HepG2 (cell line): ENCODE results near the gene TMUB1. TPM values are rescaled to one million over a fixed set of nuclear protein-coding genes. Genes with fewer than 3 reads are reported as not detected.

ENCODE experiments used
- AGO2 ChIP-seq: fragments of 200-400 bp; formaldehyde crosslinking; optimal IDR thresholded peaks from 2 replicates; pipeline ENCODE3; 2017; ENCODE audit warnings: mild to moderate bottlenecking, low read depth, low read length, moderate library complexity
- CEBPG ChIP-seq: IDR thresholded peaks from 2 replicates; pipeline ENCODE4 v1.6.1; 2016
- FOXM1 ChIP-seq: sonication (generic); formaldehyde crosslinking; IDR thresholded peaks from 2 replicates; pipeline ENCODE4 v1.5.0; 2020; ENCODE audit warnings: missing genetic modification reagents
- MEF2D ChIP-seq: sonication (generic); formaldehyde crosslinking; IDR thresholded peaks from 2 replicates; pipeline ENCODE4 v1.5.1; 2020; ENCODE audit warnings: mild to moderate bottlenecking, missing genetic modification reagents
- NAIF1 ChIP-seq: sonication (generic); formaldehyde crosslinking; IDR thresholded peaks from 2 replicates; pipeline ENCODE4 v1.5.0; 2020; ENCODE audit warnings: mild to moderate bottlenecking, missing genetic modification reagents, borderline replicate concordance
- NFE2 ChIP-seq: sonication (generic); formaldehyde crosslinking; IDR thresholded peaks from 2 replicates; pipeline ENCODE4 v1.4.0; 2020; ENCODE audit warnings: missing genetic modification reagents
- PCBP1 ChIP-seq: fragments of 200-400 bp; formaldehyde crosslinking; IDR thresholded peaks from 2 replicates; pipeline ENCODE4 v1.6.1; 2017; ENCODE audit warnings: mild to moderate bottlenecking, low read depth, low read length, borderline replicate concordance
- PHF8 ChIP-seq: sonication (generic); formaldehyde crosslinking; IDR thresholded peaks from 2 replicates; pipeline ENCODE4 v1.5.0; 2020; ENCODE audit warnings: missing genetic modification reagents
- SMARCE1 ChIP-seq: fragments of 450-650 bp; IDR thresholded peaks from 2 replicates; pipeline ENCODE4 v1.6.1; 2017; ENCODE audit warnings: borderline replicate concordance
- SOX6 ChIP-seq, 2 experiments: fragments of 450-650 bp in 1 of 2; sonication (generic) in 1 of 2; formaldehyde crosslinking in 1 of 2; IDR thresholded peaks; 2 replicates each; pipeline versions ENCODE4 v1.4.0 to v1.6.1; 2017 to 2020; ENCODE audit warnings: antibody characterized with exemption in 1 of 2, mild to moderate bottlenecking in 1 of 2, missing genetic modification reagents in 1 of 2
- ZBTB49 ChIP-seq: sonication (generic); formaldehyde crosslinking; IDR thresholded peaks from 2 replicates; pipeline ENCODE4 v1.4.0; 2020; ENCODE audit warnings: missing genetic modification reagents, borderline replicate concordance
- ZBTB8A ChIP-seq: sonication (generic); formaldehyde crosslinking; IDR thresholded peaks from 2 replicates; pipeline ENCODE4 v1.4.0; 2020; ENCODE audit warnings: mild to moderate bottlenecking, low read depth, missing genetic modification reagents, borderline replicate concordance
- ZNF143 ChIP-seq: sonication (generic); formaldehyde crosslinking; IDR thresholded peaks from 2 replicates; pipeline ENCODE4 v1.4.0; 2020; ENCODE audit warnings: missing genetic modification reagents
- ZNF260 ChIP-seq: sonication (generic); formaldehyde crosslinking; IDR thresholded peaks from 2 replicates; pipeline ENCODE4 v1.4.0; 2020; ENCODE audit warnings: missing genetic modification reagents, low read depth, mild to moderate bottlenecking, borderline replicate concordance
- ZNF432 ChIP-seq: sonication (generic); formaldehyde crosslinking; IDR thresholded peaks from 2 replicates; pipeline ENCODE4 v1.5.0; 2020; ENCODE audit warnings: missing genetic modification reagents, mild to moderate bottlenecking, borderline replicate concordance
- ZNF792 ChIP-seq: IDR thresholded peaks from 2 replicates; pipeline ENCODE4 v1.6.1; 2016
- ZNF839 ChIP-seq: sonication (generic); formaldehyde crosslinking; IDR thresholded peaks from 2 replicates; pipeline ENCODE4 v1.4.0; 2020; ENCODE audit warnings: missing genetic modification reagents, mild to moderate bottlenecking, borderline replicate concordance
- ZNF891 ChIP-seq: sonication (generic); formaldehyde crosslinking; IDR thresholded peaks from 2 replicates; pipeline ENCODE4 v1.5.0; 2020; ENCODE audit warnings: mild to moderate bottlenecking, missing genetic modification reagents
- polyA plus RNA-seq, 8 experiments: library from polyadenylated mRNA; depleted of rRNA in 3 of 8; stranded (reverse) in 7 of 8; unstranded in 1 of 8; fragments of >200 nt; fragmentation: Illumina TruSeq in 4 of 8; extraction: Trizol in 4 of 8; gene quantifications; 2 replicates each; pipeline versions ENCODE4 v1.2.1 to v1.2.3, GENCODE V29; 2011 to 2016; ENCODE audit warnings: low read depth in 4 of 8, missing spikeins in 1 of 8, mixed read lengths in 1 of 8; ENCODE audit not compliant: insufficient read depth in 1 of 8
- total RNA-seq, 5 experiments: library from RNA; depleted of rRNA; stranded (reverse); fragments of >200 nt; fragmentation: Illumina TruSeq; extraction: Trizol; gene quantifications; 2 replicates each; pipeline ENCODE4 v1.2.3, GENCODE V29; 2016; ENCODE audit warnings: low read depth in 1 of 5
- TF ChIP-seq, protein P1 (sequence below): sonication (generic); formaldehyde crosslinking; IDR thresholded peaks from 2 replicates; pipeline ENCODE4 v1.5.0; 2020; ENCODE audit warnings: mild to moderate bottlenecking, missing genetic modification reagents
- TF ChIP-seq, protein P2 (sequence below): sonication (generic); formaldehyde crosslinking; IDR thresholded peaks from 2 replicates; pipeline ENCODE4 v1.4.0; 2020; ENCODE audit warnings: missing genetic modification reagents, borderline replicate concordance
- TF ChIP-seq, protein P3 (sequence below): sonication (generic); formaldehyde crosslinking; IDR thresholded peaks from 2 replicates; pipeline ENCODE4 v1.5.0; 2020; ENCODE audit warnings: missing genetic modification reagents

Gene TMUB1
- total and polyA plus RNA-seq, 2 of the 13 experiments (the other 11 are each of a cell fraction or from before 2014, with no cell fraction given) = 44.8 to 51.6 TPM

DNA sequence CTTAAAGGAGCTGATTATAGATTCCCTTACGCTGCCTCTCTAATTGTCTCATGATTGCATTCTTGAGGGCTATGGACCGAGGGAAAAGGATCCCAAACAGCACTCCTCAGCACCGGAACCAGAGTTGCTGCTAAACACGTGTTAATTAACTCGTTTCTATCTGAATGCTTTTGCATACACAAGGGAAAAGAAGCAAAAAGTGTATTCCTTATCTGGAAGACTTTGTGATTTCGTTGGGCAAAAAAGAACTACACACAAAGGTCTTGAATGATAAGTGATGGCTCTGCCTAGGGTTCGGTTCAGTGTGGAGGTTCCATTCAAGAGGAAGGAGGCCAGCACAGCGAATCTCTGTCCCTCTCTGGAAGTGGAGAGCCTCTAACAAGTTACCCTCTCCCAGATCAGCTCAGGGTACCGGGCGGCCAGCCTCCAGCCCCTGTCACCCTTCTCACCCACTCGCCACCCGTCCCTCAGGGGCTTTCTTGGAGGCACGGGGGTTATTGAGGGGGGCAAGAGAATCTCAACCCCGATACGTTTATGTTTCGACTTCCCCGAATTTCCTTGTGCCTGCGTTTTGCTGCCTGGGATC, 24.4 kb downstream of the TMUB1 start (continued):
- TF ChIP-seq, protein P1, sequence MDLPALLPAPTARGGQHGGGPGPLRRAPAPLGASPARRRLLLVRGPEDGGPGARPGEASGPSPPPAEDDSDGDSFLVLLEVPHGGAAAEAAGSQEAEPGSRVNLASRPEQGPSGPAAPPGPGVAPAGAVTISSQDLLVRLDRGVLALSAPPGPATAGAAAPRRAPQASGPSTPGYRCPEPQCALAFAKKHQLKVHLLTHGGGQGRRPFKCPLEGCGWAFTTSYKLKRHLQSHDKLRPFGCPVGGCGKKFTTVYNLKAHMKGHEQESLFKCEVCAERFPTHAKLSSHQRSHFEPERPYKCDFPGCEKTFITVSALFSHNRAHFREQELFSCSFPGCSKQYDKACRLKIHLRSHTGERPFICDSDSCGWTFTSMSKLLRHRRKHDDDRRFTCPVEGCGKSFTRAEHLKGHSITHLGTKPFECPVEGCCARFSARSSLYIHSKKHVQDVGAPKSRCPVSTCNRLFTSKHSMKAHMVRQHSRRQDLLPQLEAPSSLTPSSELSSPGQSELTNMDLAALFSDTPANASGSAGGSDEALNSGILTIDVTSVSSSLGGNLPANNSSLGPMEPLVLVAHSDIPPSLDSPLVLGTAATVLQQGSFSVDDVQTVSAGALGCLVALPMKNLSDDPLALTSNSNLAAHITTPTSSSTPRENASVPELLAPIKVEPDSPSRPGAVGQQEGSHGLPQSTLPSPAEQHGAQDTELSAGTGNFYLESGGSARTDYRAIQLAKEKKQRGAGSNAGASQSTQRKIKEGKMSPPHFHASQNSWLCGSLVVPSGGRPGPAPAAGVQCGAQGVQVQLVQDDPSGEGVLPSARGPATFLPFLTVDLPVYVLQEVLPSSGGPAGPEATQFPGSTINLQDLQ (CRISPR knock-in tag) = no peak
- TF ChIP-seq AGO2 (no peak), NAIF1 (peak; percentile 53; the same call in 1 of the 2 replicates), ZNF839 (CRISPR knock-in tag) (no peak), ZNF260 (no peak), ZNF143 (CRISPR knock-in tag) (no peak), PHF8 (CRISPR knock-in tag) (0 out of 2 replicates have a peak, but pooled peaks have one; percentile 5), FOXM1 (CRISPR knock-in tag) (no peak), ZBTB49 (CRISPR knock-in tag) (no peak), MEF2D (no peak), CEBPG (CRISPR knock-in tag) (no peak), PCBP1 (no peak), SOX6 (IDR thresholded peaks at IDR 0.05) (no peak), SOX6 (CRISPR knock-in tag; IDR thresholded peaks at IDR 0.05) (no peak), ZNF432 (CRISPR knock-in tag) (no peak), NFE2 (CRISPR knock-in tag) (no peak), ZNF891 (CRISPR knock-in tag) (no peak), ZNF792 (CRISPR knock-in tag) (no peak), SMARCE1 (no peak), ZBTB8A (CRISPR knock-in tag) (no peak)
- TF ChIP-seq, protein P2, sequence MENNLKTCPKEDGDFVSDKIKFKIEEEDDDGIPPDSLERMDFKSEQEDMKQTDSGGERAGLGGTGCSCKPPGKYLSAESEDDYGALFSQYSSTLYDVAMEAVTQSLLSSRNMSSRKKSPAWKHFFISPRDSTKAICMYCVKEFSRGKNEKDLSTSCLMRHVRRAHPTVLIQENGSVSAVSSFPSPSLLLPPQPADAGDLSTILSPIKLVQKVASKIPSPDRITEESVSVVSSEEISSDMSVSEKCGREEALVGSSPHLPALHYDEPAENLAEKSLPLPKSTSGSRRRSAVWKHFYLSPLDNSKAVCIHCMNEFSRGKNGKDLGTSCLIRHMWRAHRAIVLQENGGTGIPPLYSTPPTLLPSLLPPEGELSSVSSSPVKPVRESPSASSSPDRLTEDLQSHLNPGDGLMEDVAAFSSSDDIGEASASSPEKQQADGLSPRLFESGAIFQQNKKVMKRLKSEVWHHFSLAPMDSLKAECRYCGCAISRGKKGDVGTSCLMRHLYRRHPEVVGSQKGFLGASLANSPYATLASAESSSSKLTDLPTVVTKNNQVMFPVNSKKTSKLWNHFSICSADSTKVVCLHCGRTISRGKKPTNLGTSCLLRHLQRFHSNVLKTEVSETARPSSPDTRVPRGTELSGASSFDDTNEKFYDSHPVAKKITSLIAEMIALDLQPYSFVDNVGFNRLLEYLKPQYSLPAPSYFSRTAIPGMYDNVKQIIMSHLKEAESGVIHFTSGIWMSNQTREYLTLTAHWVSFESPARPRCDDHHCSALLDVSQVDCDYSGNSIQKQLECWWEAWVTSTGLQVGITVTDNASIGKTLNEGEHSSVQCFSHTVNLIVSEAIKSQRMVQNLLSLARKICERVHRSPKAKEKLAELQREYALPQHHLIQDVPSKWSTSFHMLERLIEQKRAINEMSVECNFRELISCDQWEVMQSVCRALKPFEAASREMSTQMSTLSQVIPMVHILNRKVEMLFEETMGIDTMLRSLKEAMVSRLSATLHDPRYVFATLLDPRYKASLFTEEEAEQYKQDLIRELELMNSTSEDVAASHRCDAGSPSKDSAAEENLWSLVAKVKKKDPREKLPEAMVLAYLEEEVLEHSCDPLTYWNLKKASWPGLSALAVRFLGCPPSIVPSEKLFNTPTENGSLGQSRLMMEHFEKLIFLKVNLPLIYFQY (CRISPR knock-in tag) = no peak
- TF ChIP-seq, protein P3, sequence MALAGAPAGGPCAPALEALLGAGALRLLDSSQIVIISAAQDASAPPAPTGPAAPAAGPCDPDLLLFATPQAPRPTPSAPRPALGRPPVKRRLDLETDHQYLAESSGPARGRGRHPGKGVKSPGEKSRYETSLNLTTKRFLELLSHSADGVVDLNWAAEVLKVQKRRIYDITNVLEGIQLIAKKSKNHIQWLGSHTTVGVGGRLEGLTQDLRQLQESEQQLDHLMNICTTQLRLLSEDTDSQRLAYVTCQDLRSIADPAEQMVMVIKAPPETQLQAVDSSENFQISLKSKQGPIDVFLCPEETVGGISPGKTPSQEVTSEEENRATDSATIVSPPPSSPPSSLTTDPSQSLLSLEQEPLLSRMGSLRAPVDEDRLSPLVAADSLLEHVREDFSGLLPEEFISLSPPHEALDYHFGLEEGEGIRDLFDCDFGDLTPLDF (CRISPR knock-in tag) = no peak
